Trophoblast cell (in vitro differentiated cells and primary cell): ENCODE data around the gene IL6.
"Not testable (repeated sequence)": the region's sequence is repeated elsewhere in the genome, so short reads cannot be mapped to it uniquely, and the experiment has no call there.

Experiments
- DNase-seq, 2 donors: peaks; one replicate each; pipeline ENCODE4 v3.0.0-alpha.2; 2016
- H2AFZ ChIP-seq: 2 replicates; pipeline ENCODE4 v1.6.1; 2013; ENCODE audit warnings: low read length, moderate library complexity, mild to moderate bottlenecking; ENCODE audit not compliant: insufficient read depth, poor library complexity
- H2AK5ac ChIP-seq: 2 replicates; pipeline ENCODE4 v1.6.1; 2013; ENCODE audit warnings: mild to moderate bottlenecking, low read length
- H2BK120ac ChIP-seq: 2 replicates; pipeline ENCODE4 v1.6.1; 2013; ENCODE audit warnings: low read length, mild to moderate bottlenecking, moderate library complexity; ENCODE audit not compliant: insufficient read depth, poor library complexity
- H2BK12ac ChIP-seq: 2 replicates; pipeline ENCODE4 v1.6.1; 2013; ENCODE audit warnings: mild to moderate bottlenecking, low read length, moderate library complexity
- H2BK5ac ChIP-seq: 2 replicates; pipeline ENCODE4 v1.6.1; 2013; ENCODE audit warnings: low read length, low read depth, moderate library complexity, mild to moderate bottlenecking; ENCODE audit not compliant: poor library complexity
- H3K14ac ChIP-seq: 2 replicates; pipeline ENCODE4 v1.6.1; 2013; ENCODE audit warnings: mild to moderate bottlenecking, low read length
- H3K18ac ChIP-seq: 2 replicates; pipeline ENCODE4 v1.6.1; 2013; ENCODE audit warnings: mild to moderate bottlenecking, low read length
- H3K23ac ChIP-seq: 2 replicates; pipeline ENCODE4 v1.6.1; 2013; ENCODE audit warnings: low read length
- H3K27ac ChIP-seq: 2 replicates; pipeline ENCODE4 v1.5.1; 2013; ENCODE audit warnings: low read depth, mild to moderate bottlenecking, inconsistent platforms, low read length, moderate library complexity
- H3K27me3 ChIP-seq: 2 replicates; pipeline ENCODE4 v1.6.1; 2013; ENCODE audit warnings: inconsistent platforms, mild to moderate bottlenecking, low read length, moderate library complexity; ENCODE audit not compliant: insufficient read depth
- H3K36me3 ChIP-seq, 2 experiments: 1 replicate in 1 of 2; 2 replicates in 1 of 2; pipeline ENCODE4 v1.6.1; 2013; ENCODE audit warnings: low read length in 2 of 2, mild to moderate bottlenecking in 2 of 2, moderate library complexity in 1 of 2; ENCODE audit not compliant: insufficient read depth in 2 of 2, control insufficient read depth in 1 of 2
- H3K4ac ChIP-seq: 2 replicates; pipeline ENCODE4 v1.6.1; 2013; ENCODE audit warnings: low read depth, mild to moderate bottlenecking, low read length, moderate library complexity
- H3K4me1 ChIP-seq, 2 experiments: 1 replicate in 1 of 2; 2 replicates in 1 of 2; pipeline ENCODE4 v1.6.1; 2013; ENCODE audit warnings: low read length in 2 of 2, mild to moderate bottlenecking in 2 of 2, moderate library complexity in 1 of 2; ENCODE audit not compliant: insufficient read depth in 2 of 2, control insufficient read depth in 1 of 2
- H3K4me2 ChIP-seq: 2 replicates; pipeline ENCODE4 v1.6.1; 2013; ENCODE audit warnings: inconsistent platforms, mild to moderate bottlenecking, low read length, moderate library complexity
- H3K4me3 ChIP-seq: 2 replicates; pipeline ENCODE4 v1.5.1; 2013; ENCODE audit warnings: mild to moderate bottlenecking, low read depth, low read length, inconsistent platforms
- H3K79me1 ChIP-seq: one replicate; pipeline ENCODE4 v1.6.1; 2013; ENCODE audit warnings: low read length
- H3K79me2 ChIP-seq: 2 replicates; pipeline ENCODE4 v1.6.1; 2013; ENCODE audit warnings: low read length, mild to moderate bottlenecking; ENCODE audit not compliant: control insufficient read depth, insufficient read depth, poor library complexity
- H3K9ac ChIP-seq: 2 replicates; pipeline ENCODE4 v1.6.1; 2013; ENCODE audit warnings: mild to moderate bottlenecking, low read length
- H3K9me3 ChIP-seq: 2 replicates; pipeline ENCODE4 v1.6.1; 2013; ENCODE audit warnings: low read depth, mild to moderate bottlenecking, control low read depth, inconsistent platforms, low read length; ENCODE audit not compliant: insufficient read depth
- H4K12ac ChIP-seq: 2 replicates; pipeline ENCODE4 v1.6.1; 2013; ENCODE audit warnings: low read depth, mild to moderate bottlenecking, low read length, moderate library complexity
- H4K8ac ChIP-seq: 2 replicates; pipeline ENCODE4 v1.6.1; 2013; ENCODE audit warnings: low read depth, mild to moderate bottlenecking, low read length, moderate library complexity
- H4K91ac ChIP-seq: one replicate; pipeline ENCODE4 v1.6.1; 2013; ENCODE audit warnings: low read depth, mild to moderate bottlenecking, low read length, moderate library complexity
- WGBS: extraction: QIAGEN DNeasy Blood & Tissue Kit; methylation state at CpG from one replicate; pipeline ENCODE4 v1.1.7; 2013; ENCODE audit warnings: missing lambda C conversion rate; ENCODE audit not compliant: insufficient read length, insufficient coverage; ENCODE audit errors: extremely low coverage; 5-methylcytosine and 5-hydroxymethylcytosine counted together

The IL6 gene

GRCh38 chr7:22704722-22705121, 22.3 kb upstream of the IL6 start:
- not testable (repeated sequence) for H2AFZ ChIP-seq, H2BK5ac ChIP-seq, H3K9me3 ChIP-seq, H3K14ac ChIP-seq, H4K91ac ChIP-seq, H3K27ac ChIP-seq, H3K4me2 ChIP-seq, H2AK5ac ChIP-seq, DNase-seq, H4K12ac ChIP-seq, H3K36me3 ChIP-seq, H3K4ac ChIP-seq, H3K4me3 ChIP-seq, H3K27me3 ChIP-seq, H3K79me2 ChIP-seq, H3K9ac ChIP-seq, H2BK120ac ChIP-seq, H3K18ac ChIP-seq, H3K79me1 ChIP-seq, H4K8ac ChIP-seq, H3K4me1 ChIP-seq, H3K23ac ChIP-seq, H2BK12ac ChIP-seq
- WGBS, result no CpG with 5 or more reads among the region's 6 CpGs

- H4K8ac ChIP-seq, H4K91ac ChIP-seq: not testable (repeated sequence)
These were observed 21.1 kb upstream of the IL6 start for GRCh38 chr7:22705874-22706273.

GRCh38 chr7:22707026-22707691, 19.8 kb upstream of the IL6 start:
- not testable (repeated sequence) for H3K4me2 ChIP-seq, H2BK5ac ChIP-seq, H3K27me3 ChIP-seq, H3K79me2 ChIP-seq, H3K4me3 ChIP-seq, H3K4me1 ChIP-seq, H3K9ac ChIP-seq, H2BK120ac ChIP-seq, H4K91ac ChIP-seq, H4K8ac ChIP-seq, H2BK12ac ChIP-seq, H2AFZ ChIP-seq, H3K27ac ChIP-seq, H4K12ac ChIP-seq, H2AK5ac ChIP-seq, H3K9me3 ChIP-seq, H3K14ac ChIP-seq, H3K79me1 ChIP-seq, H3K4ac ChIP-seq, H3K36me3 ChIP-seq, H3K18ac ChIP-seq, DNase-seq, H3K23ac ChIP-seq
- no CpG with 5 or more reads among the region's 6 CpGs for WGBS

More at GRCh38 chr7:22705874-22706273, 21.1 kb upstream of the IL6 start:
- not testable (repeated sequence) for H3K36me3 ChIP-seq, H3K18ac ChIP-seq, H2AK5ac ChIP-seq, H3K23ac ChIP-seq, H3K9ac ChIP-seq, H3K79me1 ChIP-seq, H4K12ac ChIP-seq, H3K14ac ChIP-seq, H3K4me3 ChIP-seq, H3K4me1 ChIP-seq, H3K4me2 ChIP-seq, H3K9me3 ChIP-seq, DNase-seq, H2BK5ac ChIP-seq, H3K27me3 ChIP-seq, H2AFZ ChIP-seq, H2BK12ac ChIP-seq, H3K27ac ChIP-seq, H2BK120ac ChIP-seq, H3K79me2 ChIP-seq, H3K4ac ChIP-seq
- no CpG with 5 or more reads among the region's 7 CpGs for WGBS

DNA sequence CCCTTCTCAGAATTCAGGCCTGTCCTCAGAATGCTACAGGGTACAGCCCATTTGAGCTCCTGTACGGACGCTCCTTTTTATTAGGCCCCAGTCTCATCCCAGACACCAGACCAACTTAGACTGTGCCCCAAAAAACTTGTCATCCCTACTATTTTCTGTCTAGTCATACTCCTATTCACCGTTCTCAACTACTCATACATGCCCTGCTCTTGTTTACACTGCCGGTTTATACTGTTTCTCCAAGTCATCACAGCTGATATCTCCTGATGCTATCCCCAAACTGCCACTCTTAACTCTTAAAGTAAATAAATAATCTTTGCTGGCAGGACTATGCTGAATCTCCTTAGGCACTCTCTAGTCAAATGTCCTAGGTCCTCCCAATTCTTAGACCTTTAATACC, 18.8 kb upstream of the IL6 start:
- H3K27ac ChIP-seq, result not testable (repeated sequence)

More for the DNA sequence above, 18.8 kb upstream of the IL6 start:
- not testable (repeated sequence) for H3K4me2 ChIP-seq, H3K9me3 ChIP-seq, H3K79me1 ChIP-seq, H3K18ac ChIP-seq, H2AK5ac ChIP-seq, H2AFZ ChIP-seq, H4K8ac ChIP-seq, DNase-seq, H3K4me1 ChIP-seq, H3K23ac ChIP-seq, H3K14ac ChIP-seq, H3K9ac ChIP-seq, H3K27me3 ChIP-seq, H4K12ac ChIP-seq, H3K4me3 ChIP-seq, H4K91ac ChIP-seq, H3K36me3 ChIP-seq, H2BK5ac ChIP-seq, H2BK120ac ChIP-seq, H2BK12ac ChIP-seq, H3K79me2 ChIP-seq, H3K4ac ChIP-seq
- WGBS, result no CpG with 5 or more reads among the region's 4 CpGs
